D721Med (cell line): ENCODE data around the gene PSTPIP1.

Experiments used
- DNase-seq: peaks from one replicate; pipeline ENCODE4 v3.0.0; 2011; ENCODE audit warnings: low spot score; ENCODE audit not compliant: insufficient read length
- FAIRE-seq: peaks from 2 replicates; lab custom pipeline; 2011; peaks lifted over from hg19 to GRCh38; lab: Jason Lieb, UNC
- CTCF ChIP-seq: IDR thresholded peaks from 2 replicates; pipeline ENCODE4 v1.5.1; 2012; ENCODE audit warnings: mild to moderate bottlenecking, control low read depth; ENCODE audit not compliant: insufficient read depth; ENCODE audit errors: missing control alignments

The PSTPIP1 gene

DNA sequence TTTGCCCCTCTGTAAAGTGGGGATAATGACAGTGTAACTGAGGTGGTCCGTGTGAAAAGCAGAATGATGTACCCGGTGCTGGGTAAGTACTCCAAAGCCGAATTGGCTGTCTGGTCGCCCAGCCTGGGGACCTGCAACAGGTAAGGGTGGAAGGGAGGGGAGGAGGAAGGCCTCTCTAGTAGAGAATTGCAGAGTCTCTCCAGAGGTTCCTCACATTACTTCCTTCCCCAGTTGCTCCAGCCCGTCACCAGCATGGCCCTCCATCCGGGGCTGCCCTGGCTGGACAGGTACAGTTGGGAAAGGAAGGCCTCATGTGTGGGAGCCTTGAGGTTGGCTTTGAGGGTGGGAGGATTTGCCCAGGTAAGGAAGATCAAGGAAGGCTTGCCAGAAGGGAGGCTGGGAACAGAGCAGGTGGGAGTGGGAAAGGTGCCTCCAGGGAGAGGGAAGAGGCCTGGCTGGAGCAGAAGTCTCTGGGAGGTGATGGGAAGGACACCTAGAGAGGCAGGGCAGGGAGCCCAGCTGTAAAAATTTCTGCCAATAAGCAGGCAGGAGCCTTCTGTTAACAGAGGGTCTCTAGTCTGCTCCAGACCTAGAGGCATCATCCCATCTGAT, 1.7 kb upstream of the PSTPIP1 start:
- FAIRE-seq (no peak), DNase-seq (no peak)
- TF ChIP-seq CTCF, result no peak

DNA sequence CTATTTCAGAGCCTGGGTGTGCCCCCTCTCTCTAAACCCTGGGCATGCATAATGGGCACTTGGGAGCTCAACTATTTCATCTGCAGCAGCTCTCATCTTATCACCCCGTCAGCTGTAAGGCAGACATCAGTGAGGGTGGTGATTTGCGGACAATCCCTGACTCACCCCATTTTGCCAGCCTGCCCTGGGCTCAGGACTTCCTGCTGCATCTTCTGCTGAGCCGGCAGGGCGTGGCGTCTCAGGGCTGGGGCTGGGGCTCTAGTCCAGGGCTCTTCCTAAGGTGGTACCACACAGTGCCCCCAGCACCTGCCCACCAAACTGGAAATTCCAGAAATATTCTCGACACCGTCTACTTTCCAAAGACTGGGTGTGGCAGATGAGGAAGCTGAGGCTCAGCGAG, 925 bp upstream of the PSTPIP1 start:
- FAIRE-seq (no peak), DNase-seq (no peak)
- no peak for TF ChIP-seq CTCF

DNA sequence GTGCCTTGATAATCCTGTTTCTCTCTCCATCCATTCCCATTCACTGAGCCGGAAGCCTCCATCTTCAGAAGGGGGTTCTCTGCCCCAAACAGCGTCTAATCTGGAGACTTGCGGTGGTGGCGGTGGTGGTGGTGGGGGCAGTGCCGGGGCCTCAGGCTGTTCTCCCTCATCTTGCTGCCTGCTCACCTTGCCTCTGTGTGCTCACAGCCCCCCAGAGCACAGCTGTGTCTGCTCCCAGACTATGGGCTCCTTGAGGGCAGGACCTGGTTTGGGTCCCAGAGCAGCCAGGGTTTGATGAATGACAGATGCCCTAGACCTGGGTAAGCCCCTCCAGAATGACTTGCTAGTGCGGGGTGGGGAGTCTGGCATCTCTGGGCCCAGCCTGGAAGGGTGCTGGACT, 430 bp upstream of the PSTPIP1 start:
- DNase-seq, result no peak
- no peak for FAIRE-seq
- no peak for TF ChIP-seq CTCF

GRCh38 chr15:76996076-76996525, 1.2 kb downstream of the PSTPIP1 start:
- DNase-seq (no peak), FAIRE-seq (no peak)
- no peak for TF ChIP-seq CTCF

GRCh38 chr15:76996526-76997401, 1.8 kb downstream of the PSTPIP1 start:
- TF ChIP-seq CTCF, result no peak
- FAIRE-seq, result no peak
- DNase-seq, result no peak

GRCh38 chr15:76998663-76999285, 3.8 kb downstream of the PSTPIP1 start:
- FAIRE-seq, result no peak
- DNase-seq, result no peak
- no peak for TF ChIP-seq CTCF
